Putamen (tissue), 1 donor: ENCODE results near the gene CR2.
A peak's percentile ranks its signal among the peaks of the same experiment; 100 is the strongest.
"Not testable (repeated sequence)": the region's sequence is repeated elsewhere in the genome, so short reads cannot be mapped to it uniquely, and the experiment has no call there.

ENCODE experiments used
- DNase-seq: peaks from one replicate; pipeline ENCODE4 v3.0.0-alpha.2; 2016; ENCODE audit warnings: low spot score

CR2 gene

GRCh38 chr1:207444514-207445217, 9.5 kb upstream of the CR2 start:
- no peak for DNase-seq

GRCh38 chr1:207453710-207454045, 450 bp upstream of the CR2 start:
- DNase-seq = no peak

- no peak for DNase-seq
Measured at GRCh38 chr1:207455183-207455754, 1.1 kb downstream of the CR2 start.

- DNase-seq = no peak
Measured at GRCh38 chr1:207458414-207458813, 4.3 kb downstream of the CR2 start.

GRCh38 chr1:207459008-207459407, 4.9 kb downstream of the CR2 start:
- no peak for DNase-seq

GRCh38 chr1:207461649-207462048, 7.5 kb downstream of the CR2 start:
- DNase-seq = no peak

GRCh38 chr1:207462535-207462934, 8.4 kb downstream of the CR2 start:
- no peak for DNase-seq

- no peak for DNase-seq
Measured at GRCh38 chr1:207463021-207463420, 8.9 kb downstream of the CR2 start.

GRCh38 chr1:207463571-207463970, 9.4 kb downstream of the CR2 start:
- DNase-seq = no peak

- no peak for DNase-seq
Measured at GRCh38 chr1:207470927-207471326, 16.8 kb downstream of the CR2 start.

GRCh38 chr1:207474210-207474609, 20.1 kb downstream of the CR2 start:
- DNase-seq = no peak

GRCh38 chr1:207486198-207486597, 32.1 kb downstream of the CR2 start:
- DNase-seq = no peak

- DNase-seq = peak; percentile 48
Measured at GRCh38 chr1:207487636-207488035, 33.5 kb downstream of the CR2 start.

- no peak for DNase-seq
Measured at GRCh38 chr1:207493212-207493611, 39.1 kb downstream of the CR2 start.

- DNase-seq = no peak
Measured at GRCh38 chr1:207494171-207494570, 40.0 kb downstream of the CR2 start.

GRCh38 chr1:207495281-207495680, 41.2 kb downstream of the CR2 start:
- DNase-seq = not testable (repeated sequence)

- no peak for DNase-seq
Measured at GRCh38 chr1:207495801-207496792, 42.0 kb downstream of the CR2 start, which contains the start of gene CR1. TSS of gene CR1 (plus strand) at chr1:207496157. CDS start at chr1:207496268, 111 bp downstream.

GRCh38 chr1:207497941-207498340, 43.8 kb downstream of the CR2 start:
- DNase-seq = no peak

GRCh38 chr1:207499573-207499972, 45.4 kb downstream of the CR2 start:
- DNase-seq = peak; percentile 76

- no peak for DNase-seq
Measured at GRCh38 chr1:207500306-207500705, 46.2 kb downstream of the CR2 start.

- no peak for DNase-seq
Measured at GRCh38 chr1:207501071-207501470, 46.9 kb downstream of the CR2 start.

GRCh38 chr1:207502726-207503125, 48.6 kb downstream of the CR2 start:
- no peak for DNase-seq

GRCh38 chr1:207503950-207504349, 49.8 kb downstream of the CR2 start:
- DNase-seq = no peak
